ENCODE results near the gene SDE2.

Gene SDE2

GRCh38 chr1:226035915-226036314 is 36.8 kb upstream of the SDE2 start:
- H3K4me3 ChIP-seq (ENCODE audit: low read depth, low read length): no peak overlapping the region
- TF ChIP-seq CTCF (IDR thresholded peaks at IDR 0.05; ENCODE audit: low read depth, low read length, missing control alignments): no peak
- DNase-seq (ENCODE audit: low read depth): no peak

- TF ChIP-seq CTCF (IDR thresholded peaks at IDR 0.05; ENCODE audit: low read depth, low read length, missing control alignments): no peak
- no peak for DNase-seq (ENCODE audit: low read depth)
- no peak overlapping the region for H3K4me3 ChIP-seq (ENCODE audit: low read depth, low read length)
These were observed 35.3 kb upstream of the SDE2 start for GRCh38 chr1:226034482-226034881.

GRCh38 chr1:226033991-226034390 is 34.8 kb upstream of the SDE2 start:
- no peak for TF ChIP-seq CTCF (IDR thresholded peaks at IDR 0.05; ENCODE audit: low read depth, low read length, missing control alignments)
- no peak for DNase-seq (ENCODE audit: low read depth)
- no peak overlapping the region for H3K4me3 ChIP-seq (ENCODE audit: low read depth, low read length)

GRCh38 chr1:226033582-226033981 is 34.4 kb upstream of the SDE2 start:
- DNase-seq (ENCODE audit: low read depth): no peak
- no peak for TF ChIP-seq CTCF (IDR thresholded peaks at IDR 0.05; ENCODE audit: low read depth, low read length, missing control alignments)

GRCh38 chr1:226029568-226030225 is 30.6 kb upstream of the SDE2 start:
- TF ChIP-seq CTCF (IDR thresholded peaks at IDR 0.05; ENCODE audit: low read depth, low read length, missing control alignments): no peak
- H3K4me3 ChIP-seq (ENCODE audit: low read depth, low read length): no peak overlapping the region
- DNase-seq (ENCODE audit: low read depth): no peak

More at GRCh38 chr1:226033582-226033981, 34.4 kb upstream of the SDE2 start:
- no peak overlapping the region for H3K4me3 ChIP-seq (ENCODE audit: low read depth, low read length)

GRCh38 chr1:226029093-226029496 is 30.0 kb upstream of the SDE2 start:
- peak; percentile 60 for DNase-seq (ENCODE audit: low read depth)

More at GRCh38 chr1:226029093-226029496, 30.0 kb upstream of the SDE2 start:
- no peak overlapping the region for H3K4me3 ChIP-seq (ENCODE audit: low read depth, low read length)
- TF ChIP-seq CTCF (IDR thresholded peaks at IDR 0.05; ENCODE audit: low read depth, low read length, missing control alignments): no peak
